Testis (tissue), 3 donors: ENCODE data around the gene MYOCD. TPM values are rescaled to one million over a fixed set of nuclear protein-coding genes. Genes with fewer than 3 reads are reported as not detected.
A peak's percentile ranks its signal among the peaks of the same experiment; 100 is the strongest.

Experiments used
- DNase-seq: peaks from one replicate; pipeline ENCODE4 v3.0.0-alpha.2; 2019
- H3K27ac ChIP-seq, 2 donors: fragments of 200-600 bp; sonication (generic); one replicate each; pipeline ENCODE4 v1.5.1; 2019
- H3K27me3 ChIP-seq: fragments of 200-600 bp; sonication (generic); one replicate; pipeline ENCODE4 v1.5.1; 2019
- H3K36me3 ChIP-seq: fragments of 200-600 bp; sonication (generic); one replicate; pipeline ENCODE4 v1.5.1; 2017; ENCODE audit warnings: low read depth; ENCODE audit errors: missing control alignments
- H3K4me1 ChIP-seq: fragments of 200-600 bp; sonication (generic); one replicate; pipeline ENCODE4 v1.5.1; 2019
- H3K4me3 ChIP-seq, 2 donors: fragments of 200-600 bp; sonication (generic); one replicate each; pipeline ENCODE4 v1.5.1; 2017 to 2019
- H3K9me3 ChIP-seq: fragments of 200-600 bp; sonication (generic); one replicate; pipeline ENCODE4 v1.5.1; 2017
- CTCF ChIP-seq, 3 experiments: fragments of 450-650 bp in 2 of 3; fragments of 200-600 bp in 1 of 3; sonication (generic) in 1 of 3; IDR thresholded peaks; one replicate each; pipeline ENCODE4 v1.5.1; 2016 to 2019; ENCODE audit warnings: antibody characterized with exemption in 3 of 3, mild to moderate bottlenecking in 2 of 3, moderate library complexity in 1 of 3
- POLR2A ChIP-seq: fragments of 450-650 bp; IDR thresholded peaks from one replicate; pipeline ENCODE4 v1.6.1; 2017; ENCODE audit warnings: antibody characterized with exemption, mild to moderate bottlenecking, moderate library complexity
- whole genome bisulfite sequencing, 2 donors: methylation state at CpG; one replicate each; pipeline ENCODE4 v1.1.5; 2018; 5-methylcytosine and 5-hydroxymethylcytosine counted together
- intact Hi-C: fragments of 100-400 bp; cut with DNase I; formaldehyde crosslinking; loops from one replicate; pipeline ENCODE4 v1.15.1; 2023; ENCODE audit warnings: low total_unique reads
- polyA plus RNA-seq: library from polyadenylated mRNA; stranded (reverse); fragments of 350-450 nt; fragmentation: Illumina TruSeq; extraction: RNeasy Lipid Tissue Mini Kit (QIAGEN cat#74804); gene quantifications from one replicate; pipeline ENCODE4 v1.2.3, GENCODE V29; 2014; ENCODE audit warnings: low read depth, low replicate concordance; ENCODE audit not compliant: insufficient read depth
- total RNA-seq, 2 donors: library from RNA; depleted of rRNA; stranded (reverse); fragments of >200 nt; gene quantifications; one replicate each; pipeline ENCODE4 v1.2.3, GENCODE V29; 2016

Gene MYOCD
- total and polyA plus RNA-seq, 3 donors from 2014 or later, result 7.3 to 13.3 (median 7.6) TPM

DNA sequence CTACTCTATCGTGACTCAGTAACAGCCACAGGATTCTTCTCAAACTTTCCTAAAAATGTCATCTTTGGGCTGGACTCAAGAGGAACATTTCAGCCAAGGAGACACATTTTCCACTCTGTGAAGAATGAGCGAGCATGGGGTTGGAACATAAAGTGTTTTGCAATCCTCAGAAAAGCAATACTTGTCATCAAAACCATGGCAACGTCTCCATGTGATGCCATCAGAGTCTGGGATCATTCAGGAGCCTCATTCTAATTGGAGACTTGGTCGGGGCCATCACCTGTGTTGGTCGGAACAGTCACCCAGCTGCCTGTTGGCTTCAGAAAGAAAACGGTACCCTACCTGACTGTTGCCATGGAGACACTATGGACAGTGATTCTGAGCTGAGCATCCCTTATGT lies 25.5 kb downstream of the MYOCD start:
- no peak for DNase-seq
- peak overlapping the region in 1 of 2 donors; percentile 22 for H3K27ac ChIP-seq
- 75% methylated on average over 6 of the region's 6 CpGs for WGBS, 2 donors
- H3K4me1 ChIP-seq, result no peaks in the 10 kb centered on the region
- H3K4me3 ChIP-seq, result no peak overlapping the region
- no peaks in the 10 kb centered on the region for H3K27me3 ChIP-seq
- TF ChIP-seq CTCF (IDR thresholded peaks at IDR 0.05), result no peak
- no peak for TF ChIP-seq POLR2A
- H3K36me3 ChIP-seq, result no peaks in the 10 kb centered on the region
- intact Hi-C loops, result no loop called here
- no peaks in the 10 kb centered on the region for H3K9me3 ChIP-seq

DNA sequence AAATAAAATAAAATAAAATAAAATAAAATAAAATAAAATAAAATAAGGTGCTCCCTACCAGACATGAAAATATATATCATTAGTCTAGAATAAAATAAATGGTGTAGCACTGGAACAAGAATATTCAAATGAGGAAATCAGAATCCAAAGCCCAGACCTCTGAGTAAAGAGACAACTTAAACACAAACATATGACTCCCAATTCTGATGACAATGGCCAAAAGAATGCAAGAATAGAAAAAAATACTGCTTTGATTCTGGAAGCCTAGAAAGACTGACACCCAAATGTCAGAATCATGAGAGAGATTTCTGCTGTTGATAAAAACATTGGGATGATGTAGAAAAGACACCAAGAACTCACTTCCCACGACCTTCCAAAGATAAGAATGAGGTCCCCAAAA lies 27.9 kb downstream of the MYOCD start:
- intact Hi-C loops, result no loop called here
- Histone ChIP-seq H3K4me3 (no peak overlapping the region), H3K9me3 (no peaks in the 10 kb centered on the region), H3K27ac (no peak overlapping the region), H3K4me1 (no peaks in the 10 kb centered on the region), H3K36me3 (no peaks in the 10 kb centered on the region), H3K27me3 (no peaks in the 10 kb centered on the region)
- TF ChIP-seq CTCF (IDR thresholded peaks at IDR 0.05) (no peak), POLR2A (no peak)
- DNase-seq, result no peak
- WGBS, 2 donors, result 77 to 85% methylated on average over 1 of the region's 1 CpG

- Histone ChIP-seq H3K4me3 (no peak overlapping the region), H3K9me3 (no peaks in the 10 kb centered on the region), H3K27me3 (no peaks in the 10 kb centered on the region), H3K36me3 (no peaks in the 10 kb centered on the region), H3K4me1 (no peaks in the 10 kb centered on the region), H3K27ac (no peak overlapping the region)
- intact Hi-C loops, result no loop called here
- TF ChIP-seq CTCF (IDR thresholded peaks at IDR 0.05) (no peak), POLR2A (no peak)
- 65 to 80% methylated on average over 4 of the region's 4 CpGs for WGBS, 2 donors
- DNase-seq, result no peak
Observed at GRCh38 chr17:12706070-12706469, 40.4 kb downstream of the MYOCD start.

DNA sequence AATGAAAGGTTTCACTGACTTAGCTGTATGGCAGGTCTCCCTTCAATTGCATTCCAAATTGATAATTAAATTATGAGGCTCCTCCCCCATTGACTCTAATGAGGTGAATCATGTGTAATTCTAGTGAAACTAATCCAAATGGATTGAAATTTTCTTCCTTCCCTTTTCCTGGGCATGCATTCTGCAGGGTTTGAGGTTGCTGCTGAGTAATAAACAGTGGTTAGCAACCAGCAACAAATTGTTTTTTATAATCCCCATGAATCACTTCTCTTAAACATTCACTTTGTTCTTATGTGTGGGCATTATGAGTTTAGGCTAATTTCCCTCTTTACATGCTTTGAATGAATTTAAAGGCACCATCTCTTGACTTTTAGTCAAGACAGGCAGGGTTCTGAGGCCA lies 43.4 kb downstream of the MYOCD start:
- no peak overlapping the region for H3K4me3 ChIP-seq
- no peak for DNase-seq
- H3K36me3 ChIP-seq, result no peaks in the 10 kb centered on the region
- TF ChIP-seq POLR2A, result no peak
- TF ChIP-seq CTCF (IDR thresholded peaks at IDR 0.05), result no peak
- no peaks in the 10 kb centered on the region for H3K27me3 ChIP-seq
- intact Hi-C loops, result no loop called here
- H3K4me1 ChIP-seq, result no peaks in the 10 kb centered on the region
- H3K27ac ChIP-seq, result no peak overlapping the region
- no peaks in the 10 kb centered on the region for H3K9me3 ChIP-seq

DNA sequence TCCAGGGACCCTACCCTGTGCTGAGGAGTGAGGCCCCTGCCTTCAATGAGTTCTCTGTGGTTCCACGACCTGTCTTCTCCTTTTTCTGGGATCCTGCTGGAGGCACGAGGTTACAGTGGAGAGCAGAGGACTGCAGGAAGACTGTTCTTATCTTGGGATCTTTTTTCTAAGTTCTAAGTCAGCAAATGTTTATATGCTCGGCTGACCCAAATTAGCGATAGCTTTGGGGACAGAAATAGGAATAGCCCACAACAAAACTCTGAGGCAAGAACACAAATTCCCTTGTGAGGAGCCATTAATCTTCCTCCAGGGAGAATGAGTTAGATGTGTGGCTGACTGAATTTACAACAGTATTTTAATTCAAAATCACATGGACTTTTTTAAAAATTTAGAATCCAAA lies 46.7 kb downstream of the MYOCD start:
- Histone ChIP-seq H3K27me3 (no peaks in the 10 kb centered on the region), H3K27ac (peak overlapping the region in 1 of 2 donors; percentile 8), H3K4me3 (no peak overlapping the region), H3K9me3 (no peaks in the 10 kb centered on the region), H3K4me1 (no peaks in the 10 kb centered on the region), H3K36me3 (no peaks in the 10 kb centered on the region)
- WGBS, 2 donors, result 51 to 54% methylated on average over 4 of the region's 4 CpGs
- intact Hi-C loops, result no loop called here
- DNase-seq, result no peak
- TF ChIP-seq CTCF (IDR thresholded peaks at IDR 0.05), result no peak
- TF ChIP-seq POLR2A, result no peak
